CD4-positive, CD25-positive, alpha-beta regulatory T cell (primary cell): ENCODE results near the gene ZRSR2. TPM values are rescaled to one million over a fixed set of nuclear protein-coding genes. Genes with fewer than 3 reads are reported as not detected.

ENCODE experiments used
- ATAC-seq, 2 donors: fragments of 150-1000 bp; cut with Tn5 transposase; one replicate each; pipeline ENCODE4 v1.10.0; 2021; ENCODE audit warnings: low read depth in 2 of 2, moderate number of reproducible peaks in 2 of 2, moderate library complexity in 1 of 2
- DNase-seq, 3 donors: peaks; one replicate each; pipeline versions ENCODE4 v3.0.0 to v3.0.0-alpha.2; 2012 to 2022; ENCODE audit warnings: mixed read lengths in 1 of 3
- H3K27ac ChIP-seq: one replicate; pipeline ENCODE4 v1.7.0; 2013; ENCODE audit warnings: mild to moderate bottlenecking, low read length; ENCODE audit not compliant: insufficient read depth, poor library complexity, severe bottlenecking
- H3K27me3 ChIP-seq: one replicate; pipeline ENCODE4 v1.7.0; 2013; ENCODE audit warnings: low read length; ENCODE audit not compliant: control insufficient read depth, insufficient read depth
- H3K36me3 ChIP-seq: one replicate; pipeline ENCODE4 v1.7.0; 2013; ENCODE audit warnings: mild to moderate bottlenecking, low read length, moderate library complexity; ENCODE audit not compliant: control insufficient read depth, insufficient read depth
- H3K4me1 ChIP-seq: 2 replicates; pipeline ENCODE4 v1.7.0; 2013; ENCODE audit warnings: mild to moderate bottlenecking, low read length; ENCODE audit not compliant: insufficient read depth, control insufficient read depth, poor library complexity, severe bottlenecking
- H3K4me3 ChIP-seq: one replicate; pipeline ENCODE4 v1.7.0; 2013; ENCODE audit warnings: low read depth, mild to moderate bottlenecking, low read length, moderate library complexity
- H3K9me3 ChIP-seq, 2 experiments: 1 replicate in 1 of 2; 2 replicates in 1 of 2; pipeline ENCODE4 v1.7.0; 2013; ENCODE audit warnings: low read length in 2 of 2, mild to moderate bottlenecking in 1 of 2, moderate library complexity in 1 of 2; ENCODE audit not compliant: control insufficient read depth in 2 of 2
- H3K27ac Mint-ChIP-seq, 3 donors: one replicate each; pipeline ENCODE4 v1.8.0; 2020 to 2022; ENCODE audit warnings: mild to moderate bottlenecking in 3 of 3, mixed read lengths in 3 of 3, moderate library complexity in 2 of 3
- H3K27me3 Mint-ChIP-seq: one replicate; pipeline ENCODE4 v1.8.0; 2022; ENCODE audit warnings: mild to moderate bottlenecking, mixed read lengths
- H3K36me3 Mint-ChIP-seq: one replicate; pipeline ENCODE4 v1.8.0; 2020; ENCODE audit warnings: mixed read lengths
- H3K4me1 Mint-ChIP-seq, 4 donors: one replicate each; pipeline ENCODE4 v1.8.0; 2020 to 2022; ENCODE audit warnings: mixed read lengths in 4 of 4, mild to moderate bottlenecking in 1 of 4
- H3K4me3 Mint-ChIP-seq, 4 donors: one replicate each; pipeline ENCODE4 v1.8.0; 2020 to 2022; ENCODE audit warnings: mild to moderate bottlenecking in 4 of 4, mixed read lengths in 4 of 4, moderate library complexity in 3 of 4
- H3K9me3 Mint-ChIP-seq, 7 donors: one replicate each; pipeline ENCODE4 v1.8.0; 2020 to 2022; ENCODE audit warnings: mixed read lengths in 7 of 7, mild to moderate bottlenecking in 3 of 7, moderate library complexity in 2 of 7
- polyA plus RNA-seq, 4 donors: library from polyadenylated mRNA; unstranded; fragments of 300-500 nt; fragmentation: Illumina TruSeq; gene quantifications; one replicate each; pipeline ENCODE4 v1.2.3, GENCODE V29; 2021
- total RNA-seq: library from RNA; stranded (reverse); gene quantifications from one replicate; pipeline ENCODE4 v1.2.3, GENCODE V29; 2022

Gene ZRSR2
- total and polyA plus RNA-seq, 5 donors from 2014 or later: 16.6 to 47.5 (median 20.3) TPM

GRCh38 chrX:15854712-15855567 is 64.7 kb downstream of the ZRSR2 start, which contains the start of gene AP1S2:
AP1S2 (minus strand) TSS chrX:15854813; CDS start chrX:15852524, 2,289 bp downstream.
- Mint-ChIP-seq H3K4me3 (peak within 1 kb of the TSS; percentile 92 to 98 (median 98)), H3K36me3 (peaks cover 11% of the 10 kb centered on the region)

GRCh38 chrX:15855568-15856221 is 65.4 kb downstream of the ZRSR2 start:
- no peaks in the 10 kb centered on the region for H3K36me3 ChIP-seq
- Mint-ChIP-seq H3K27me3 (no peaks in the 10 kb centered on the region), H3K9me3 (peaks cover 0 to 1% (median 0%) of the 10 kb centered on the region in 7 donors), H3K36me3 (peaks cover 8% of the 10 kb centered on the region), H3K27ac (peak overlapping the region; percentile 98 to 99 (median 98)), H3K4me3 (peak overlapping the region; percentile 92 to 98 (median 96)), H3K4me1 (peaks cover 10 to 35% (median 10%) of the 10 kb centered on the region in 4 donors)
- no peaks in the 10 kb centered on the region for H3K9me3 ChIP-seq
- H3K4me3 ChIP-seq: peak overlapping the region; percentile 85
- DNase-seq (no peak), ATAC-seq (no peak)
- peak overlapping the region; percentile 85 for H3K27ac ChIP-seq
- H3K4me1 ChIP-seq: peaks cover 16% of the 10 kb centered on the region
- H3K27me3 ChIP-seq: no peaks in the 10 kb centered on the region

More at GRCh38 chrX:15854712-15855567, 64.7 kb downstream of the ZRSR2 start, which contains the start of gene AP1S2:
- no peaks in the 10 kb centered on the region for H3K9me3 ChIP-seq
- peak; percentile 96 for ATAC-seq
- H3K4me3 ChIP-seq: peak within 1 kb of the TSS; percentile 86
- DNase-seq: peak; percentile 88 to 99 (median 98)
- peaks cover 10 to 40% (median 12%) of the 10 kb centered on the region in 4 donors for H3K4me1 Mint-ChIP-seq
- H3K4me1 ChIP-seq: peaks cover 16% of the 10 kb centered on the region
- peak within 1 kb of the TSS; percentile 85 for H3K27ac ChIP-seq
- no peaks in the 10 kb centered on the region for H3K27me3 Mint-ChIP-seq
- H3K27me3 ChIP-seq: no peaks in the 10 kb centered on the region
- peak within 1 kb of the TSS; percentile 98 to 99 (median 98) for H3K27ac Mint-ChIP-seq
- peaks cover 0 to 1% (median 0%) of the 10 kb centered on the region in 7 donors for H3K9me3 Mint-ChIP-seq
- H3K36me3 ChIP-seq: peaks cover under 1% of the 10 kb centered on the region

- H3K27ac Mint-ChIP-seq: no peak overlapping the region
These were observed 65.9 kb downstream of the ZRSR2 start for GRCh38 chrX:15856222-15856587.

GRCh38 chrX:15856636-15857035 is 66.4 kb downstream of the ZRSR2 start:
- Mint-ChIP-seq H3K9me3 (peaks cover 0 to 2% (median 0%) of the 10 kb centered on the region in 7 donors), H3K4me3 (peak overlapping the region in 2 of 4 donors; percentile 63 to 75), H3K36me3 (peaks cover 2% of the 10 kb centered on the region), H3K27ac (no peak overlapping the region), H3K4me1 (peaks cover 4 to 28% (median 8%) of the 10 kb centered on the region in 4 donors), H3K27me3 (no peaks in the 10 kb centered on the region)
- H3K27me3 ChIP-seq: no peaks in the 10 kb centered on the region
- no peak for DNase-seq
- no peak overlapping the region for H3K27ac ChIP-seq
- peaks cover 16% of the 10 kb centered on the region for H3K4me1 ChIP-seq
- H3K9me3 ChIP-seq: no peaks in the 10 kb centered on the region
- H3K36me3 ChIP-seq: no peaks in the 10 kb centered on the region
- ATAC-seq: no peak
- no peak overlapping the region for H3K4me3 ChIP-seq

More at GRCh38 chrX:15856222-15856587, 65.9 kb downstream of the ZRSR2 start:
- H3K4me1 Mint-ChIP-seq: peaks cover 5 to 30% (median 9%) of the 10 kb centered on the region in 4 donors
- H3K27ac ChIP-seq: no peak overlapping the region
- H3K4me3 Mint-ChIP-seq: peak overlapping the region in 3 of 4 donors; percentile 39 to 92 (median 63)
- H3K27me3 ChIP-seq: no peaks in the 10 kb centered on the region
- H3K36me3 ChIP-seq: no peaks in the 10 kb centered on the region
- H3K9me3 Mint-ChIP-seq: peaks cover 0 to 2% (median 0%) of the 10 kb centered on the region in 7 donors
- H3K4me3 ChIP-seq: no peak overlapping the region
- H3K36me3 Mint-ChIP-seq: peaks cover 3% of the 10 kb centered on the region
- no peaks in the 10 kb centered on the region for H3K9me3 ChIP-seq
- H3K4me1 ChIP-seq: peaks cover 16% of the 10 kb centered on the region
- no peak for ATAC-seq
- no peaks in the 10 kb centered on the region for H3K27me3 Mint-ChIP-seq
- no peak for DNase-seq

GRCh38 chrX:15858051-15858450 is 67.8 kb downstream of the ZRSR2 start:
- Mint-ChIP-seq H3K27me3 (no peaks in the 10 kb centered on the region), H3K36me3 (no peaks in the 10 kb centered on the region)

GRCh38 chrX:15860921-15861320 is 70.6 kb downstream of the ZRSR2 start:
- Mint-ChIP-seq H3K4me3 (no peak overlapping the region), H3K27ac (no peak overlapping the region), H3K36me3 (no peaks in the 10 kb centered on the region), H3K4me1 (peaks cover 0 to 3% (median 0%) of the 10 kb centered on the region in 4 donors), H3K27me3 (no peaks in the 10 kb centered on the region), H3K9me3 (peaks cover 0 to 2% (median 0%) of the 10 kb centered on the region in 7 donors)
- DNase-seq (no peak), ATAC-seq (no peak)
- H3K27me3 ChIP-seq: no peaks in the 10 kb centered on the region
- H3K4me1 ChIP-seq: no peaks in the 10 kb centered on the region
- H3K9me3 ChIP-seq: no peaks in the 10 kb centered on the region
- H3K4me3 ChIP-seq: no peak overlapping the region
- no peaks in the 10 kb centered on the region for H3K36me3 ChIP-seq
- no peak overlapping the region for H3K27ac ChIP-seq

More at GRCh38 chrX:15858051-15858450, 67.8 kb downstream of the ZRSR2 start:
- no peaks in the 10 kb centered on the region for H3K36me3 ChIP-seq
- Mint-ChIP-seq H3K9me3 (peaks cover 0 to 2% (median 0%) of the 10 kb centered on the region in 7 donors), H3K4me3 (no peak overlapping the region), H3K4me1 (peaks cover 0 to 19% (median 3%) of the 10 kb centered on the region in 4 donors), H3K27ac (no peak overlapping the region)
- no peak overlapping the region for H3K4me3 ChIP-seq
- no peaks in the 10 kb centered on the region for H3K9me3 ChIP-seq
- no peaks in the 10 kb centered on the region for H3K27me3 ChIP-seq
- H3K27ac ChIP-seq: no peak overlapping the region
- DNase-seq: no peak
- peaks cover 16% of the 10 kb centered on the region for H3K4me1 ChIP-seq
- no peak for ATAC-seq

GRCh38 chrX:15864023-15864422 is 73.7 kb downstream of the ZRSR2 start:
- Mint-ChIP-seq H3K36me3 (no peaks in the 10 kb centered on the region), H3K27me3 (no peaks in the 10 kb centered on the region)

More at GRCh38 chrX:15864023-15864422, 73.7 kb downstream of the ZRSR2 start:
- ATAC-seq: no peak
- no peak overlapping the region for H3K4me3 Mint-ChIP-seq
- no peaks in the 10 kb centered on the region for H3K9me3 ChIP-seq
- DNase-seq: no peak
- no peak overlapping the region for H3K27ac ChIP-seq
- H3K27me3 ChIP-seq: peaks cover 3% of the 10 kb centered on the region
- H3K27ac Mint-ChIP-seq: no peak overlapping the region
- no peaks in the 10 kb centered on the region for H3K4me1 Mint-ChIP-seq
- no peak overlapping the region for H3K4me3 ChIP-seq
- peaks cover 0 to 2% (median 0%) of the 10 kb centered on the region in 7 donors for H3K9me3 Mint-ChIP-seq
- no peaks in the 10 kb centered on the region for H3K36me3 ChIP-seq
- H3K4me1 ChIP-seq: no peaks in the 10 kb centered on the region
